Stimulated activated CD8-positive, alpha-beta memory T cell treated with anti-CD3 and anti-CD28 coated beads, Interleukin-4, amount 100 ng/mL, for 4 hours (primary cell): ENCODE measurements around the gene TRAIP.
A peak's percentile ranks its signal among the peaks of the same experiment; 100 is the strongest.
"Not testable (repeated sequence)": the region's sequence is repeated elsewhere in the genome, so short reads cannot be mapped to it uniquely, and the experiment has no call there.

Source experiments
- DNase-seq, 2 donors: peaks; one replicate each; pipeline ENCODE4 v3.0.0-alpha.2; 2020; ENCODE audit warnings: low read depth in 2 of 2, low spot score in 1 of 2

TRAIP gene

GRCh38 chr3:49823131-49823530 is 33.2 kb downstream of the TRAIP start:
- not testable (repeated sequence) for DNase-seq

- DNase-seq, result no peak
Measured at GRCh38 chr3:49813497-49814174, 42.7 kb downstream of the TRAIP start, which contains the start of gene UBA7. Gene UBA7, minus strand, starts transcription at chr3:49813953. Its CDS starts 166 bp downstream, at chr3:49813787.

- DNase-seq, result no peak
Measured at GRCh38 chr3:49812916-49813496, 43.4 kb downstream of the TRAIP start.

- DNase-seq, result no peak
Measured at GRCh38 chr3:49807431-49808114, 48.8 kb downstream of the TRAIP start.

- DNase-seq, result no peak
Measured at GRCh38 chr3:49806850-49807249, 49.5 kb downstream of the TRAIP start.

GRCh38 chr3:49805897-49806701 is 50.3 kb downstream of the TRAIP start:
- no peak for DNase-seq

- DNase-seq, result no peak
Measured at GRCh38 chr3:49805367-49805782, 51.0 kb downstream of the TRAIP start.

- DNase-seq, result no peak
Measured at GRCh38 chr3:49804141-49805041, 52.0 kb downstream of the TRAIP start.

GRCh38 chr3:49803465-49804140 is 52.8 kb downstream of the TRAIP start:
- no peak for DNase-seq

- peak; percentile 69 to 73 for DNase-seq
Measured at GRCh38 chr3:49802719-49803464, 53.5 kb downstream of the TRAIP start, which contains the start of gene INKA1. Gene INKA1, plus strand, starts transcription at chr3:49803261. Its CDS starts 132 bp downstream, at chr3:49803393.

- no peak for DNase-seq
Measured at GRCh38 chr3:49801160-49801559, 55.2 kb downstream of the TRAIP start.

- no peak for DNase-seq
Measured at GRCh38 chr3:49799761-49800160, 56.6 kb downstream of the TRAIP start, which contains the start of gene CDHR4. Gene CDHR4, minus strand, starts transcription at chr3:49799873. Its CDS starts 61 bp downstream, at chr3:49799812.

GRCh38 chr3:49799105-49799504 is 57.3 kb downstream of the TRAIP start:
- DNase-seq, result no peak

- DNase-seq, result no peak
Measured at GRCh38 chr3:49794926-49795905, 61.1 kb downstream of the TRAIP start.

- no peak for DNase-seq
Measured at GRCh38 chr3:49794431-49794830, 61.9 kb downstream of the TRAIP start.

GRCh38 chr3:49793486-49794085 is 62.8 kb downstream of the TRAIP start:
- no peak for DNase-seq
